Activated CD8-positive, alpha-beta memory T cell treated with anti-CD3 and anti-CD28 coated beads for 36 hours (primary cell): ENCODE measurements around the gene TNRC6A. TPM values are rescaled to one million over a fixed set of nuclear protein-coding genes. Genes with fewer than 3 reads are reported as not detected.
"Not testable (repeated sequence)": the region's sequence is repeated elsewhere in the genome, so short reads cannot be mapped to it uniquely, and the experiment has no call there.

Experiments used
- CTCF ChIA-PET: fragments of 350-600 bp; sonication (Branson Sonifier 250); formaldehyde crosslinking; loops from one replicate; lab custom pipeline; 2021; ENCODE audit warnings: antibody characterized with exemption; lab: Charles Lee
- POLR2A ChIA-PET: fragments of 350-600 bp; sonication (Branson Sonifier 250); formaldehyde crosslinking; loops from one replicate; lab custom pipeline; 2021; ENCODE audit warnings: antibody characterized with exemption; lab: Charles Lee
- total RNA-seq, 2 experiments: library from RNA; stranded (reverse); gene quantifications; one replicate each; pipeline ENCODE4 v1.2.3, GENCODE V29; 2021

TNRC6A gene
- total RNA-seq, 2 experiments from 2014 or later, result 37.7 to 41.9 TPM

DNA sequence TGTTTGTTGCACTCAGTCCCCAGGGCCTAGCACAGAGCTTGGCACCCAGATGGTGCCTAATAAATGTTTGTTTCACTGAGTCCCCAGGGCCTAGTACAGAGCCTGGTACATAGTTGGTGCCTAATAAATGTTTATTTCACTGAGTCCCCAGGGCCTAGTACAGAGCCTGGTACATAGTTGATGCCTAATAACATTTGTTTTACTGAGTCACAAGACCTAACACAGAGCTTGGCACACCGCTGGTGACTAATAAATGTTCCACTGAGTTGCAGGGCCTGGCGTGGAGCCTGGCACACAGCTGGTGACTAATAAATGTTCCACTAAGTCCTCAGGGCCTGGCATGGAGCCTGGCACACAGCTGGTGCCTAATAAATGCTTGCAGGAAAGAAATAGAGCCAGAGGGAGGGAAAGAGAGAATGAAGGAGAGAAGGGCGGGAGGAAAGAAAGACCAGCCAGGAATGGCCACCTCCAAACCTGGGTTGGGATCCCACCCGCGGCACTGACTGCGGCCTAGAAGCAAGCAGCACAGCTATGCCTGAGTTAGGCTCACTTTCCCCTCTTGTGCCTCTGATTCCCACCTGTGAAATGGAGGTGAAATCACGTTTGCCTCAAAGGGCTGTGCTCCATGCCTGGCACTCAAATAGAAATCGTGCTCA is 123.8 kb downstream of the TNRC6A start:
- ChIA-PET POLR2A (no interaction called here), CTCF (no interaction called here)

- CTCF ChIA-PET, result no interaction called here
- POLR2A ChIA-PET, result no interaction called here
Observed at GRCh38 chr16:24853830-24854229, 124.4 kb downstream of the TNRC6A start.

DNA sequence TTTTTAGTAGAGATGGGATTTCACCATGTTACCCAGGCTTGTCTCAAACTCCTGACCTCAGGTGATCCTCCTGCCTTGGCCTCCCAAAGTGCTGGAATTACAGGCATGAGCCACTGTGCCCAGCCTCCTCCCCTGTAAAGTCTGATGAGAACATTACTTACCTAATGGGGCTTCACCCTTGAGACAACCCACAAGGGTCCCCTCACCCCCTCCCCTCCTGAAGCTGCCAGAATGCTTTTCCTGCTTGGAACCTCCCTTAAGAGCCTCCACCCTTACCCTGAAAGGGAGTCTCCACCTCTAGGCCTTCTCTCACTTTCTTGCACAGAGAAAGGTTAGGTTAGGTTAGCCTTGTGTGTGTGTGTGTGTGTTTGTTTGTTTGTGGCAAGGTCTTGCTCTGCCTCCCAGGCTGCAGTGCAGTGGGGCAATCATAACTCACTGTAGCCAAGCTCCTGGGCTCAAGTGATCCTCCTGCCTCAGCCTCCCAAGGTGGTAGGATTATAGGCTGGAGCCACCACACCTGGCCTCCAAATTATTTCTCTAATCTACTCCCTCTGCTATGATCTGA is 125.2 kb downstream of the TNRC6A start:
- CTCF ChIA-PET, result no interaction called here
- POLR2A ChIA-PET, result no interaction called here

DNA sequence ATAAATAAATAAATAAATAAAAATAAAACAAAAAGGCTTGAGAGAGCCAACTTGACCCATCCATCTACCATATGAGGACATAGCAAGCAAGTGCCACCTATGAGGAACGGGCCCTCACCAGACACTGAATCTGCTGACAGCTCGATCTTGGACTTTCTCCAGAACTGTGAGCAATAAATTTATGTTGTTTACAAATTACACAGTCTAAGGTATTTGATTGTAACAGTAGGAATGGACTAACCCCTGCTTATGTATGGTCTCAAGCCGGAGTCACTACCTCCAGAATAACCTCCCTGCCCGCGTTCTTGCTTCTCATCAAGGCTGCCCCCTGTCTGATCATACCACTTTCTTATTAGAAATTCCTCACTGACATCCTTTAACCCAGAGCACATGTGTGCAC is 126.2 kb downstream of the TNRC6A start:
- ChIA-PET POLR2A (no interaction called here), CTCF (no interaction called here)

DNA sequence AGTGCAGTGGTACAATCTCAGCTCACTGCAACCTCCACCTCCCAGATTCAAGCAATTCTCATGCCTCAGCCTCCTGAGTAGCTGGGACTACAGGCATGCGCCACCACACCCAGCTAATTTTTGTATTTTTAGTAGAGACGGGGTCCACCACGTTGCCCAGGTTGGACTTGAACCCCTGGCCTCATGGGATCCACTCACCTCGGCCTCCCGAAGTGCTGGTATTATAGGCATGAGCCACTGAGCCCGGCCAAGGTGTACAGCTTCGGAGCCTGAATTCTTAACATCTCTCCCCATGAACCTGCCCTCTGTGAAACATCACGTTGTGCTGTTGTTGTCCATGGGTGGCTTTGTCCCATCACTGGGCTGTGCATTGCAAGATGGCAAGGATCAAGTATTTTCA is 127.4 kb downstream of the TNRC6A start:
- CTCF ChIA-PET, POLR2A ChIA-PET: not testable (repeated sequence)

GRCh38 chr16:24858219-24859041 is 129.0 kb downstream of the TNRC6A start:
- POLR2A ChIA-PET, result no interaction called here
- CTCF ChIA-PET, result no interaction called here

- CTCF ChIA-PET, result no interaction called here
Observed at GRCh38 chr16:24861461-24861860, 132.0 kb downstream of the TNRC6A start.

DNA sequence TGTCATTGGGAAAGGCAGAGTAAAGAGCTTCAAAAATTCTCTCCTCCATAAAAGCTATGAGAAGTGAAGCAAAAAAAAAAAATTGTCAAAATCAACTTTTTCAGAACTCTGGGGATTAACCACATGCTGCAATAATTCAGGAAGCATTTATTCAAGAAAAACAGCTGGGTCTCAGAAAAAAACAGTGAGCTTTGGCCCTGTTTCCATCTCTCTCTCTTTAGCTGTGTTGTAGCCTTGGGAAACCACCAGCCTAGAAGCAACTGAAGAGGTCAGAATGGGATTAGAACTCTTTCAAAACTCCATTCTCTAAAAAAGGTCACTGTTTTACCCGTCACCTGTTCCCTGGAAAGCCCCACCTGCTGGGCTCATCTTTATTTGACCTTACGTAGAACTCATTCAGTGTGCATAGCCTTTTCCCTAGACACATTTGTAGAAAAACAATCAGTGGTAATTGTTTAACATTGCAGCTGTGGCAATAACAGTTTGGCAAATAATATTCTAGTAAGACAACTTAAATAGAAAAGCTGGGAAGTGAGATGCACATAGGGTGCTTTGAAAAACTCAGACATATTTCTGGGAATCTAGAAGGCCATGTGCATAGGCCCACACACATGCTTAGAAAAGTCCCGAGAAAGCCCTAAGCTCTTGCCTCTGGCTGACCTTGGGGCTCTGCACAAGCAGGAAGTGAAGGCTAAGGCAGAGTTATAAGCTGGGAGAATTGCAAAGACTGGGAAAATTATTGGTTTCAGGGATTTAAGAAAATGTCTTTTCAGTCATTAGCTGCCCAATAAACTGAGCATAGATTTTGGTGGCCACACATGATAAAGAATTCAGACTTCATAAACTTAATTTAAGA is 134.4 kb downstream of the TNRC6A start:
- POLR2A ChIA-PET, result interaction anchor here (0.7 kb wide), 1 partner anchor 196 kb away, joined by 4 read pairs; no protein-coding TSS in a partner anchor
- CTCF ChIA-PET, result no interaction called here

More at GRCh38 chr16:24861461-24861860, 132.0 kb downstream of the TNRC6A start:
- POLR2A ChIA-PET, result no interaction called here

DNA sequence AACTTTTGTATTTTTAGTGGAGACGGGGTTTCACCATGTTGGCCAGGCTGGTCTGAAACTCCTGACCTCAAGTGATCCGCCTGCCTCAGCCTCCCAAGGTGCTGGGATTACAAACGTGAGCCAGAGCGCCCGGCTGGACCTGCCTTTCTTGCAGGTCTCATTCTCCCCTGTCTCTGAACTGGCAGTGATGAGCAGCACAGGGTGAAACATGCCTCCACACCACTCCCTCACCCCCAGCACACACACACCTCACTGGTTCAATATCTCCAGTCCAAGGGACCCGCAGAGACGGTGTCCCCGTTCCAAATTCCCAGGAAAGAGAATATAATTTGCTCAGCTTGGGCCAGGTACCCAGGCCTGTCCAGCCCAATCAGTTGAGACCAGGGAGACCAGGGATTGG is 139.6 kb downstream of the TNRC6A start:
- ChIA-PET POLR2A (no interaction called here), CTCF (no interaction called here)

DNA sequence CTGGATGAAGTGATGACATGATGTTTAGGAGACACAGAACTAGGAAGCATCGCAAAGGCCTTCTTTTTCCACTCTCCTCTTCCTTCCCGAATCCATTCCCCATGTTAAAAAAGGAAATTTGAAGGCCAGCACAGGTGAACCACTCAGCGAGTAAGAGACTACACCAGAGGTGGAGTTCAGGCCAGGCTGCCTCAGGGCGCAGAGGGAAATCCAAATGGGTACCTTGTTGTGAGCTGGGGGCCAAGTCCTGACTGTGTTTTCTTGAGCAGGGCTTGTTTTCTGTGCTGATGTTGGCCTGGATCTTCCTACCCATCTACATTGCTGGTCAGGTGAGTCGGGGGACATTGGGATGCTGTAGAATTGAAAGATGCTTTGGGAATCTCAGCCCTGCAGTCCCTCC is 142.4 kb downstream of the TNRC6A start:
- CTCF ChIA-PET, result no interaction called here

DNA sequence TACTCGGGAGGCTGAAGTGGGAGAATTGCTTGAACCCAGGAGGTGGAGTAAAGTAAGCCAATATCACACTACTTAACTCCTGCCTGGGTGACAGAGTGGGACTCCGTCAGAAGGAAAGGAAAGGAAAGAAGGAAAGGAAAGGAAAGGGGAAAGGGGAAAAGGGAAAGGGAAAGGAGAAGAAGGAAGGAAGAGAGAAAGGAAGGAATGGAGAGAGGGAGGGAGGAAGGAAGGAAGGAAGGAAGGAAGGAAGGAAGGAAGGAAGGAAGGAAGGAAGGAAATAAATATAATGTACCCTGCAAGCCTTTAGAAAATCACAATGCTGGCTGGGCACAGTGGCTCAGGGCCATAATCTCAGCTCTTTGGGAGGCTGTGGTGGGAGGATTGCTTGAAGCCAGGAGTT is 143.6 kb downstream of the TNRC6A start:
- ChIA-PET CTCF (no interaction called here), POLR2A (no interaction called here)

More for the DNA sequence above, 142.4 kb downstream of the TNRC6A start:
- POLR2A ChIA-PET, result no interaction called here

GRCh38 chr16:24875466-24875865 is 146.0 kb downstream of the TNRC6A start:
- CTCF ChIA-PET, result no interaction called here
- POLR2A ChIA-PET, result no interaction called here

Other genes starting within 250 kb of the TNRC6A start
- 10 to 100 TPM; 52.0 to 52.6 TPM for gene RBBP6, start 190.1 kb upstream of the TNRC6A start, total RNA-seq
- gene SLC5A11, start 116.3 kb downstream of the TNRC6A start, total RNA-seq, result under 1 TPM in 1 of 2 experiments, not detected in 1; 0.17 TPM